GM12878 (cell line): Measurements from ENCODE around the gene IFIT2. TPM values are rescaled to one million over a fixed set of nuclear protein-coding genes. Genes with fewer than 3 reads are reported as not detected.

Experiments
- ATF3 ChIP-seq: IDR thresholded peaks from 2 replicates; pipeline ENCODE4 v1.6.1; 2011; ENCODE audit warnings: low read depth, mild to moderate bottlenecking, low read length, moderate library complexity, borderline replicate concordance; ENCODE audit errors: extremely low read depth
- BRCA1 ChIP-seq: IDR thresholded peaks from 2 replicates; pipeline ENCODE4 v1.6.1; 2011; ENCODE audit warnings: low read depth, low read length, improper control_type of control experiment
- CBFB ChIP-seq: IDR thresholded peaks from 2 replicates; pipeline ENCODE4 v1.6.1; 2016; ENCODE audit warnings: antibody characterized with exemption, low read depth
- EED ChIP-seq: sonication (generic); IDR thresholded peaks from 2 replicates; pipeline ENCODE4 v1.6.1; 2016; ENCODE audit warnings: antibody characterized with exemption, low read depth
- GABPA ChIP-seq: IDR thresholded peaks from 2 replicates; pipeline ENCODE4 v1.6.1; 2014; ENCODE audit warnings: antibody characterized with exemption, low read depth, mild to moderate bottlenecking, inconsistent platforms
- GATAD2B ChIP-seq: fragments of 450-650 bp; conservative IDR thresholded peaks from 2 replicates; pipeline ENCODE4 v1.6.1; 2017; ENCODE audit warnings: low read depth, mild to moderate bottlenecking, moderate library complexity
- HCFC1 ChIP-seq: fragments of 150-350 bp; IDR thresholded peaks from 2 replicates; pipeline ENCODE4 v1.6.1; 2014; ENCODE audit warnings: low read length
- LARP7 ChIP-seq: fragments of 450-650 bp; IDR thresholded peaks from 2 replicates; pipeline ENCODE4 v1.6.1; 2017; ENCODE audit warnings: mild to moderate bottlenecking
- MYC ChIP-seq: IDR thresholded peaks from 2 replicates; pipeline ENCODE4 v1.6.1; 2011; ENCODE audit warnings: mild to moderate bottlenecking, low read length, moderate library complexity, inconsistent platforms; ENCODE audit not compliant: insufficient read depth, insufficient replicate concordance, insufficient read length, severe bottlenecking
- POLR2AphosphoS5 ChIP-seq: IDR thresholded peaks from 2 replicates; pipeline ENCODE4 v1.6.1; 2011; ENCODE audit warnings: mild to moderate bottlenecking, low read length, inconsistent platforms
- RAD51 ChIP-seq: fragments of 450-650 bp; IDR thresholded peaks from 2 replicates; pipeline ENCODE4 v1.6.1; 2016; ENCODE audit warnings: moderate library complexity, mild to moderate bottlenecking, inconsistent platforms
- RELA ChIP-seq: fragments of 450-650 bp; IDR thresholded peaks from 2 replicates; pipeline ENCODE4 v1.8.0; 2014; ENCODE audit warnings: borderline replicate concordance; ENCODE audit not compliant: partially characterized antibody
- SPI1 ChIP-seq: IDR thresholded peaks from 2 replicates; pipeline ENCODE4 v1.6.1; 2011; ENCODE audit warnings: low read depth, mild to moderate bottlenecking, low read length, moderate library complexity, borderline replicate concordance; ENCODE audit not compliant: insufficient read depth
- SREBF1 ChIP-seq: IDR thresholded peaks from 2 replicates; pipeline ENCODE4 v1.6.1; 2012; ENCODE audit warnings: mild to moderate bottlenecking, low read length
- STAT1 ChIP-seq: fragments of 450-650 bp; conservative IDR thresholded peaks from 2 replicates; pipeline ENCODE4 v1.6.1; 2014; ENCODE audit warnings: antibody characterized with exemption, mild to moderate bottlenecking
- SUZ12 ChIP-seq: fragments of 200-600 bp; sonication (generic); IDR thresholded peaks from one replicate; pipeline ENCODE4 v1.6.1; 2018; ENCODE audit warnings: antibody characterized with exemption, mild to moderate bottlenecking; ENCODE audit not compliant: unreplicated experiment
- YY1 ChIP-seq: IDR thresholded peaks from 2 replicates; pipeline ENCODE4 v1.6.1; 2011; ENCODE audit warnings: low read depth, mild to moderate bottlenecking, low read length
- ZNF217 ChIP-seq: fragments of 450-650 bp; IDR thresholded peaks from 2 replicates; pipeline ENCODE4 v1.6.1; 2017; ENCODE audit warnings: antibody characterized with exemption, mild to moderate bottlenecking
- polyA plus RNA-seq, 11 experiments: library from polyadenylated mRNA; depleted of rRNA in 4 of 11; unstranded in 6 of 11; stranded (reverse) in 5 of 11; fragments of >200 nt; fragmentation: Nextera tagmentation in 4 of 11; fragmentation: Illumina TruSeq in 1 of 11; extraction: Ambion mirVana in 4 of 11; extraction: Trizol in 1 of 11; gene quantifications; 1 replicate in 1 of 11; 2 replicates in 10 of 11; pipeline versions ENCODE4 v1.2.1 to v1.2.3, GENCODE V29; 2011 to 2016; ENCODE audit warnings: inconsistent platforms in 2 of 11, missing spikeins in 2 of 11, low read depth in 1 of 11
- total RNA-seq, 4 experiments: library from RNA; depleted of rRNA in 3 of 4; stranded (reverse); fragments of >200 nt in 3 of 4; fragmentation: Illumina TruSeq in 1 of 4; extraction: Trizol in 1 of 4; gene quantifications; 2 replicates each; pipeline versions ENCODE4 v1.2.1 to v1.2.3, GENCODE V29; 2013 to 2021
- TF ChIP-seq, protein P1 (sequence below): IDR thresholded peaks from 2 replicates; pipeline ENCODE4 v1.6.1; 2012; ENCODE audit warnings: improper control_type of control experiment, low read depth, low read length; ENCODE audit not compliant: insufficient replicate concordance

IFIT2 gene
- total and polyA plus RNA-seq, 10 of the 15 experiments (the other 5 are each of a cell fraction or from before 2014, with no cell fraction given), result 5.2 to 14.8 (median 9.7) TPM

GRCh38 chr10:89337484-89337883, 35.6 kb downstream of the IFIT2 start (continued):
- TF ChIP-seq MYC (no peak), SREBF1 (no peak), LARP7 (no peak), RELA (no peak), HCFC1 (no peak), POLR2AphosphoS5 (0 out of 2 replicates have a peak, but pooled peaks have one; percentile 30), SPI1 (no peak), ATF3 (no peak), SUZ12 (no peak), CBFB (no peak), STAT1 (no peak), GATAD2B (no peak), ZNF217 (no peak), GABPA (0 out of 2 replicates have a peak, but pooled peaks have one; percentile 16), RAD51 (no peak), EED (peak; percentile 79), BRCA1 (no peak), YY1 (no peak)
- TF ChIP-seq, protein P1, sequence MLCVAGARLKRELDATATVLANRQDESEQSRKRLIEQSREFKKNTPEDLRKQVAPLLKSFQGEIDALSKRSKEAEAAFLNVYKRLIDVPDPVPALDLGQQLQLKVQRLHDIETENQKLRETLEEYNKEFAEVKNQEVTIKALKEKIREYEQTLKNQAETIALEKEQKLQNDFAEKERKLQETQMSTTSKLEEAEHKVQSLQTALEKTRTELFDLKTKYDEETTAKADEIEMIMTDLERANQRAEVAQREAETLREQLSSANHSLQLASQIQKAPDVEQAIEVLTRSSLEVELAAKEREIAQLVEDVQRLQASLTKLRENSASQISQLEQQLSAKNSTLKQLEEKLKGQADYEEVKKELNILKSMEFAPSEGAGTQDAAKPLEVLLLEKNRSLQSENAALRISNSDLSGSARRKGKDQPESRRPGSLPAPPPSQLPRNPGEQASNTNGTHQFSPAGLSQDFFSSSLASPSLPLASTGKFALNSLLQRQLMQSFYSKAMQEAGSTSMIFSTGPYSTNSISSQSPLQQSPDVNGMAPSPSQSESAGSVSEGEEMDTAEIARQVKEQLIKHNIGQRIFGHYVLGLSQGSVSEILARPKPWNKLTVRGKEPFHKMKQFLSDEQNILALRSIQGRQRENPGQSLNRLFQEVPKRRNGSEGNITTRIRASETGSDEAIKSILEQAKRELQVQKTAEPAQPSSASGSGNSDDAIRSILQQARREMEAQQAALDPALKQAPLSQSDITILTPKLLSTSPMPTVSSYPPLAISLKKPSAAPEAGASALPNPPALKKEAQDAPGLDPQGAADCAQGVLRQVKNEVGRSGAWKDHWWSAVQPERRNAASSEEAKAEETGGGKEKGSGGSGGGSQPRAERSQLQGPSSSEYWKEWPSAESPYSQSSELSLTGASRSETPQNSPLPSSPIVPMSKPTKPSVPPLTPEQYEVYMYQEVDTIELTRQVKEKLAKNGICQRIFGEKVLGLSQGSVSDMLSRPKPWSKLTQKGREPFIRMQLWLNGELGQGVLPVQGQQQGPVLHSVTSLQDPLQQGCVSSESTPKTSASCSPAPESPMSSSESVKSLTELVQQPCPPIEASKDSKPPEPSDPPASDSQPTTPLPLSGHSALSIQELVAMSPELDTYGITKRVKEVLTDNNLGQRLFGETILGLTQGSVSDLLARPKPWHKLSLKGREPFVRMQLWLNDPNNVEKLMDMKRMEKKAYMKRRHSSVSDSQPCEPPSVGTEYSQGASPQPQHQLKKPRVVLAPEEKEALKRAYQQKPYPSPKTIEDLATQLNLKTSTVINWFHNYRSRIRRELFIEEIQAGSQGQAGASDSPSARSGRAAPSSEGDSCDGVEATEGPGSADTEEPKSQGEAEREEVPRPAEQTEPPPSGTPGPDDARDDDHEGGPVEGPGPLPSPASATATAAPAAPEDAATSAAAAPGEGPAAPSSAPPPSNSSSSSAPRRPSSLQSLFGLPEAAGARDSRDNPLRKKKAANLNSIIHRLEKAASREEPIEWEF, result no peak
- TF ChIP-seq, all 136 proteins: peak for 10
